Endothelial cell of hepatic sinusoid (primary cell): Measurements from ENCODE around the gene HEMK1.

Source experiments
- in situ Hi-C: cut with HindIII; loops from 2 replicates; pipeline ENCODE4 v1.10.0; 2017; ENCODE audit warnings: low sequenced_read_pairs

The HEMK1 gene

DNA sequence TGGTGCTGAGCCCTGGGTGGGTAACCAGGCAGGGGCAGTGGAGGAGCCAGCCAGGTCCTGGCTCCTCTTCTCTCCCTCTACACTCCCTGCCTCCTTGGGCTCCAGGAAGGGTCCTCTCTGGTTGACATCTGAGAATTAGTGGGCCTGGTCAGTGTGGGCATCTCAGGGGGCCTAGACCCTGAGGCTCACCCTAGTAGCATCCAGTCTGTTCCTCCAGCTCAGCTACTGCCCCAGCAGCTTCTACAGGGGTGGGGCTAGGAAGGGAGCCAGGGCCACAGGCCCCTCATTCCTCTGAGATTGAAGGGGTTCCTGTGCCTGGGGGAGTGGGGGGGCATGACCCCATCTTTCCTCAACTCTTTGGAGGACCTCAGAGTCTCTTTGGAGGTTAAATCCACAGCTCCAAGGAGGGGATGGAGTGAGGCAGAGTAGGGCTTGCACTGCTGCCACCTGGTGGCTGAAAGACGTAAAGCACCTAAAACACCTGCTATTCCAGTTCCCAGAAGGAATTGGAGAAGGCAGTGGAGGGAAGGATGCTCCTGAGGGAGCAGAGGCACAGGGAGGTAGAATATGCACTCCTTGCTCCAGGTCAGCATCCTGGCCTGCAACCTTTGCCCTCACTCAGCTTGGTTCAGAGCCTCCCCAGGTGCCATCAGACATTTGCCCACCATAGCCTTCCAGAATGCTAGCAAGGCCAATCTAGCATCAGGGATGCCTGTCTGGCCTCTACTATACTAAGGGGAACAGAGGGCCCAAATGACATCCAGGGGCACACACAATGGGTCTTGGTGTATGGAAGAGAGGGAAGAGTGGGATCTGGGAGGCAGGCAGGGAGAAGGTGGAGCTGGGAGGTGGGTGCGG is 26.9 kb upstream of the HEMK1 start:
- in situ Hi-C loops, result no loop called here

- in situ Hi-C loops, result no loop called here
Measured at GRCh38 chr3:50545781-50546180, 23.5 kb upstream of the HEMK1 start.

GRCh38 chr3:50549226-50549625 is 20.1 kb upstream of the HEMK1 start:
- in situ Hi-C loops, result no loop called here

- in situ Hi-C loops, result no loop called here
Measured at GRCh38 chr3:50550079-50550736, 19.1 kb upstream of the HEMK1 start.

DNA sequence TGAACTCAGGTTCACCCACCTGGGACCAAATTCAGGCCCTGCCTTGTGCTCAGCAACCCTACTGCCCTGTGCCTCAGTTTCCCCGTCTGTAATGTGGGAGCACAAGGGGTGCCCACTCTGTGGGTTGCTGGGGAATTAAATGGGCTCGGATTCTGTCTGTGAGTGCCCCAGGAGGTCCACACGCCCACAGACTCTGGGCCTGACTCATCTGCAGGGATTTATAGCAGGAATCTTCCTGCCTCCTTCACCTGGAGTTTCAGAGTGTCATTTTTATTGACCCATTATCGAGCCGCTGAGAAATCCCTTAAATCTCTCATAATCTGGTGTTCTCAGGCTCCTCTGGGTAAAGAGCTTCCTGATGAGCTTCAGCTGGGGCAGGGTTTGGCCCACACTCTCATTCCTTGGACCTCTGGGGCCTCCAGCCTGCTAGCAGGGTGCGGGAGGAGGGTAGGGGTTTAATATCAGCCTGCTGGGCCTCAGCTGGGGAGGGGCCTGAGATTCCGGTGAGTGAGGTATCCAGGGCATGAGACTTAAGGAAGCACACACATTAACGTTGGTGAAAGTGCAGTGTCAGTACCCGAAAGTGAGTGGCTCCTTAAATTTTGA is 18.2 kb upstream of the HEMK1 start:
- in situ Hi-C loops, result no loop called here

DNA sequence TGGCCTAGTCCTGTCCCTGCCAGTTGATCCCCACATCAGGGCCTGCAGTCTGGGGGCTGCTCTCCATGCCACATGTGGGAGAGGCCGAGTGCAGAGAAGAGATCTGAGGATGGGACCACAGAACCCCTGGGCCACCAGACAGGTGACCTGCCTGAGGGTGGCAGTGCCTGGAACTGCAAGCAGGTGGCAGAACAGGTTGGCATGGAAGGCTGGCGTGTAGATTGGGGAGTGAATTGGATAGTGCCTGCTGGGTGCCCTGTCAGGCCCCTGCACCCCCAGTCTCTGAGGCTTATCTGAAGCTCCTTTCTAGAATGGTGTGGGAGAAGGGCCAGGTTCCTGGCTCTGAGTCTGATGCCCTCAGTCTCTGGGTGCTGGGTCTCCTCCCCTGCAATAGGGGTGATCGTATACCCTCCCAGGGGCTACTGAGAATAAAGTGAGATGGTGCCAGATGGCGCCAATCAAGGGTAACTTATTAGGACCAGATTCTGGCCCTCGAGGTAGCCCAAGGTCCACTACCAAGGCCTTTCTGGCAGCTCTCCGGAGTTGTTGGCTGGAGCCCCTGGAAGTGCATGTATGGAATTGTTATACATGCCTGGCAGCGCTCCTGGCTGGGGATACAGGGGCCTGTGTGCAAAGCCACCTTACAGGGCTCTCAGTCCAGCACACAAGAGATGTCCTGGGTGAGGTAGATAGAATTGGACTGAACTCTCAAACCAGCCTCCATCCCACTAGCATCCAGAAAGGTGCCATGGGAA is 17.5 kb upstream of the HEMK1 start:
- in situ Hi-C loops, result no loop called here

- in situ Hi-C loops, result no loop called here
Measured at GRCh38 chr3:50552598-50552997, 16.7 kb upstream of the HEMK1 start.

- in situ Hi-C loops, result no loop called here
Measured at GRCh38 chr3:50554553-50554952, 14.8 kb upstream of the HEMK1 start.

- in situ Hi-C loops, result no loop called here
Measured at GRCh38 chr3:50557106-50557505, 12.2 kb upstream of the HEMK1 start.

- in situ Hi-C loops, result no loop called here
Measured at GRCh38 chr3:50557915-50558314, 11.4 kb upstream of the HEMK1 start.

DNA sequence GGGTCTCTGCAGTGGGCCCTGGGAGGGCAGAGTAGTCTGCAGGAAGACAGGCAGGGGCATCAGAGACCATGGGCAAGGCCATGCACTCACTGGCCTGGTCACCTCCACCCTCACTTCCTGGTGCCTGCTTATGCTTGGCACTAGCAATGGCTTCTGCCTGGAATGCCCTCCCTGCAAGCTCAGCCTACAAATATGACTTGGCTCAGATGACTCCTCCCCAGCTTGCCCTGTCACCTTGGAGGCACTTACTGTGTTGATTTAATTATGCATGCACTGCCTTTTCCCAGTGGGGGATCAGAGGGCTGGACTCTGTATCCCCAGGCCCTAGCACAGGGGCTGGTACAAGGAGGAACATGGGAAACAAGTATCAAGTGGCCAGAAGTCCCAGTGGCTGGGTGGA is 9.6 kb upstream of the HEMK1 start:
- in situ Hi-C loops, result no loop called here

DNA sequence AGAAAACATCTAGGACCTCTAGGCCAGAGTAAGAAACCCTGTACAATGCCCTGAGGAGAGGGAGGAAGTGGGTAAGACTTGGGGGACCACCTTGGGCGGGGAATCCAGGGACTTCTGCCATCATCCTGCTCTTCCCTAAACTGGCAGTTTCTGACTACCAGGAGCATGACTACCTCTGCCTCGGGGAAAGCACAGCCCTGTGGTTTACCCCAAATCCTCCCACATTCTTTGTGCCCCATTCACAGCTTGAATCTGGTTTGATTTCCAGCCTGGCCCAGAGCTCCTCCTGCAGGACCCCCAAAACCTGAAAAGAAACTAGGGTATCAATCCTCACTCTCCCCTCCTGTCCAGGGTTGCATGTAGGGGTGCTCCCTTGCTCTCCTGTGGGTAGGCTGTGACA is 6.5 kb upstream of the HEMK1 start:
- in situ Hi-C loops, result no loop called here

- in situ Hi-C loops, result no loop called here
Measured at GRCh38 chr3:50563867-50564266, 5.5 kb upstream of the HEMK1 start.

DNA sequence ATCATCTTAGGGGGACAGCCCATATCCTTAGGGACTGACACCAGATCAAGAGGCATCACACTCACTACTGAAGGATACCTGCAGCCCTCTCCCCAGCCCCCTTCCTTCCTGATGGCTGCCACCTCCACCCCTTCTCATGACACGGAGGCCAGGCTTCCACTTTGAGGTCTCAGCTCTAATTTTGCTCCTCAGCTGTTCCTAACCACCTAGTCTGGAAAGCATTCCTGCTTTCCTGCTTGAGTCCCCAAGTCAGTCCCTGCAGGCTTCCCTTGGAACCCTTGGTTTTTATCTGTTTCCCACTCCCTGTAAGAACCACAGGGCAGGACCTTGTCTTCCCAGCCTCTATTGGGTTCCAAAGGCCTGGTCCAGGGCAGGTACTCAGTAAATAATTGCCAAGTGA is 5.0 kb upstream of the HEMK1 start:
- in situ Hi-C loops, result no loop called here

GRCh38 chr3:50567011-50567385 is 2.3 kb upstream of the HEMK1 start:
- in situ Hi-C loops, result no loop called here

DNA sequence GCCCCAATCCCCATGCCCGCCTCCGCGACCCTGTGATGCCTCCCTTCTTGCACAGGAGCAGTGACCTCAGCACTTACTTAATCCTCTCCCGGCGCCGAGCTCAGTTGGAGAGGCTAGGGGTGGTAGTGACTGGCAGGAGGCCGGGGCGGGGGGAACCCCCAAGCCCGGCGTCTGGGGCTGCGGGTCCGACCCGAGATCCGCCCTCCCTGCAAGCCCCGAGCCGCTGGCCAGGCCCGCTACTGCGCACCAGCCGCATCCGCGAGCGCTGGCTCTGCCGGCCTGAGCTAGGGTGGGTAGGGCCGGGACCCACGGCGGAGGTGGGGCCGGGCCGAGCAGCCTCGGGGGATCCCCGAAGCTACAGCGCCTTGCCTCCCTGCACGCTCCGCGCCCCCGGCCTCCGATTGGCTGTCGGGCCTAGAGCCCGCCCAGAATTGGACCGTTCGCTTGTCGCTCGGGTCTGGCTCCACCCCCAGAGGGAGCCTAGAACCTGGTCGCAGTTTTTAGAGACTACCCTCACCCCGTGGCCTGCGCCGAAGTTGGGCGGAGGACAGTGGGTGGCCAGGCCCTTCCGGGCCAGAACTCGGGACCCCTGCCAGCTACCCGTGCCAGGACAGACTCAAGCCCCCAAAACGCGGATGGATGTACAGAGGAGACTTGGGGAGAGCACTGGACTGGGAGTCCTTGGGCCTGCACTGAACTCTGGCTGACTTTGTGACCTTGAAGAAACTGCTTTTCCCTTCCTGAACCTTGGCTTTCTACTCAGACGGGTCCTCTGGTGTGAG is 1.7 kb upstream of the HEMK1 start, which contains the start of gene C3orf18:
Gene C3orf18, minus strand, starts transcription at position 362 of the 782 bp plus-strand sequence. CDS start 2,048 bp downstream, outside the sequence.
- in situ Hi-C loops, result no loop called here

- in situ Hi-C loops, result no loop called here
Measured at GRCh38 chr3:50570508-50571279, 1.4 kb downstream of the HEMK1 start.

DNA sequence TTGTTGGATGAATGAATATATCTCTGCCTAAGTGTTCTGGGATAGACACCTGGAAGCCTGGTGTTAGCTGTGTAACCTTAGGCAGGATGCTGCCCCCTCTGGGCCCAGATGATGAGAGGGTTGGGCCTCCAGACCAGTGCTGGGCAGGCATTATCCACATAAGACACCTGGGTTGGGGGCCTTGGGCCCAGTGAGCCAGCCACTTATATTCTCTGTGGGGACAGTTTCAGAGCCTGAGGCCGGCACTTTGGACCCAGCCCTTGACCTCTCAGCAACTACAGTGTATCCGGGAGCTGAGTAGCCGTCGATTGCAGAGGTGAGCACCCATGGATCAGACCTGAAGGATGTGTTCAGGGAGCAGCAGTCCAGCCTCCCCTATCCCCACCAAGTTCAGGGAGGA is 2.2 kb downstream of the HEMK1 start:
- in situ Hi-C loops, result no loop called here

GRCh38 chr3:50572158-50572557 is 2.8 kb downstream of the HEMK1 start:
- in situ Hi-C loops, result no loop called here
